Measurements from ENCODE around the gene NRP2.

Gene NRP2

DNA sequence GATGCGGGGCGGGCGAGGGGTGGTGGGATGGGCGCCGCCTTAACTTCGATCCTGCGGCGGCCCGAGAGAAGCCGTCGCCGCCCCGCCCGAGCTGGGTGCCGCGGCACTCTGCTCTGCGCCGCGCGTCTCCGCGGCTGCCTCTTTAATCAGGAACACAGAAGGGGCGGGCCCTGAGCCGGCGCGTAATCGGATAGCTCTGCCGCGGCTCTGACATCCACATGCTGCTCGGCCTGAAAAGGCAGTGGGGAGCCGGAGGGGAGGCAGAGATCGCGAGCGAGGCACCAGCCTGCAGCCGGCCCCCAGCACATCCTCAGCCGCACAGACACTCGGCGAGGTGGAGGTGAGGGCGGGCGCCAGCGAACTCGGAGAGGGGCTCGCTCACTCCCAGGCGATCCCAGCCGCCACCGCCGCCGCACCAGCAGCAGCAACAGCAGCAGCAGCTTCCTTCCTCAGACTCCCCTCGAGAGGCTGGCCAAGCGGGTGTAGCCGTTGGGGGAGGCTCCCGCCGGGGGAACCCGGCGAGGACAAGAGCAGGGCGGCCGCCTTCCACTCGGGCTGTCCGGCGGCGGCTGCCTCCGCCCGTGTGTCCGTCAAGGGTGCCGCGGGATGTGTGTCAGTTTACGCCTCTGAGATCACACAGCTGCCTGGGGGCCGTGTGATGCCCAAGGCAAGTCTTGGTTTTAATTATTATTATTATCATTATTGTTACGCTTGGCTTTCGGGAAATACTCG, at the start of gene NRP2:
NRP2 (plus strand) TSS at position 263 of the 732 bp plus-strand sequence. CDS start 790 bp downstream, outside the sequence.
- DNase-seq = peak; percentile 68 to 74

DNA sequence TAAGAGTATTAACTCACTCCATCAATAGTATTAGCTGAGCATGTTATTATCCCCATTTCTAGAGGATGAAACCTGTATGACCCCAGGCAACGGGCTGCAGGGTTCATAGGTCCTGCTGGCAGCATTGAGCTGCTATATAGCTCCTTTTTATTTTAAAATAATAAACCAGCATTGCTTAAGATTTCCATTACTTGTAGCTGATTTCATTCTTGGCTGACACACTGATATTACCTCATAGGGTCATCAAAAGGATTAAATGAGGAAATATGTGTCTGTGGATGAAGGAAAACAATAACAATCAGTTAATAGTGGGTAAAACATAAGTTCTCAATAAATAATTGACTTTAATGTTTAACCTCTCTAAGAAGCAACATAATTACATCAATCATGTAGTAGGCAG, 48.3 kb upstream of the NRP2 start:
- no peak for DNase-seq

GRCh38 chr2:205636549-205637319, 45.6 kb upstream of the NRP2 start:
- DNase-seq = no peak

DNA sequence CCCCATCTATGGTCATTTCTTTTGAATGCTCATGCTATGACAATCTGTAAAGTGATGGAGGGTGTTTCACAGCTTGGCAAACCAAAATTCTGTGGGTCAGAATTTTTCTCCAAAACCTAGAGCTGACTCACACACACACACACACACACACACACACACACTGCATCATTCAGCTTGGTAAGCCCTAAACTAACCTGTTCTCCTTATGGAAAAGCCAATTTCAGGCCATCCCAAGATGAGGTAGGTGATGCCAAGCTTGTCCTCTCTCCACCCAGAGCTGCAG, 45.0 kb upstream of the NRP2 start:
- DNase-seq = no peak

DNA sequence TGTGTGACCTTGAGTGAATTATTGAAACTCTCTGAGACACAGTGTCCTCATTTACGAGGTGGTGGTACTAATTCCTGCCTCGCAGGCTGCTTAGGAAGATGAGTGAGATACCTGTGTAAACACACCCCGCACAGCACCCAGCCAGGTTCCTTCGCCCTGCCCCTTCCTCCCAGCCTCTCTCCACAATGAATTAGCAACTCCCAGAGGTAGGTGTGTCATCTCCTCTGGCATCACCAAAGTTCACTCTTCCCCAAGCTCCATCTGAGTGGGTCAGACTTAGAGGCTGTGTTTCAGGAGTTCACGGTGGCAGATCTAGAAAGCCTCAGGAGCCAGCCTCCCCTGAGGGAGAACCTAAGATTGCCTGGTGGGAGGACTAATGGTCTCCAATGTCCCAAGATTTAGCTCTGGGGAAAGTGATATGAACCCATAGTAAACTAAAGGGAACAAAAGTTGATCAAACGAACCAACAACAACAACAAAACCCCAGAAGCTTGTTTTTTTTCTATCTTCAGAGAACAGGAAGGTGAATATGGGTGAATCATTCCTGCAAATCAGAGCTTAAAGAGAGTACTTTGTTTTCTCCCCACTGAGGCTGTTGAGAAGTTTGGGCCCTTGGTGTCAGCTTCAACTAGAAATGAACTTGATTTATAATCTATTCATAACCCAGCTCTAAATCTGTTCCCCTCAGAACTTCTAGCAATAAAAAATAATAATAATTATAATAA, 44.4 kb upstream of the NRP2 start:
- no peak for DNase-seq

- DNase-seq = no peak
Measured at GRCh38 chr2:205640716-205641115, 41.6 kb upstream of the NRP2 start.

GRCh38 chr2:205642599-205643356, 39.5 kb upstream of the NRP2 start:
- no peak for DNase-seq

DNA sequence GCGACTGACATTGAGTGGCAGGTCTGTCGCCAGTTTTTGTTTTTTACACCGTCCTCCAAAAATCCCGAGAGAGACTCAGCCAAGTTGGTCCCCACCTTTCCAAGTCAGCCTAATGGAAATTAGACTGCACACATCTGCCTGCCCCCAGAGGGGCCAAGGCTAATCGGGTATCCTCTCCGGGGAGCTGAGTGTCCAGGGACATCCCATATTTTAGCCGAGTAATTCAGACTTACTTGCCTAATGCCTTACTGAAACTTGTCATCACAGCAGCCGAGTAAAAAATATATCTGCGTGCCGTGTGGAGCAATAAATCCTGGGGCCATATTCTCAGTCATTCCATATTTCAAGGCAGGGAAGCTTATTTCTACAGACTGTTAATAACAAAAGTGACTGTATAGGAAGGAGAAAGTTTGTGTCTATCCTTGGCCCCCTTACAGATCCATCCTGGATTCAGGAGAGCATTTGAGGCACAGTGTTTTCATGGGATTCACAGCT, 38.9 kb upstream of the NRP2 start:
- DNase-seq = no peak

GRCh38 chr2:205644018-205644417, 38.3 kb upstream of the NRP2 start:
- DNase-seq = no peak

DNA sequence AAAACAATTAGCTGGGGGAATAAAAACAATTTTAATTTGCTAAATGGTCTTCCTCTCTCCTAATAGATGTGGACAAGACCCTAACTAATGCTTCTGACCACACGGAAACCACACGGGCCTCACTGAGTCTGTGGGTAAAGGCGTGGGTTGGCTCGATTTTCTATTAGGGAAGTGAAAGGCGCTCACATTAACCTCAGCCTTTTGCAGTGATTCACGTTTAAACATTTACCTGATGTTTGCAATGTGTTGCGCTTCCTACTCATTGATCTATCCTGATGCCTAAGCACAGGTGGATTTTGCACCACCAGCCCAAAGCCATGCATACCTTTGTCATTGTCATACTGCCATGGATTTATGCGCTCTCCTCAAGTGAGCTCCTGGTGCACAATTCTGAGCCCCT, 35.6 kb upstream of the NRP2 start:
- DNase-seq = no peak

DNA sequence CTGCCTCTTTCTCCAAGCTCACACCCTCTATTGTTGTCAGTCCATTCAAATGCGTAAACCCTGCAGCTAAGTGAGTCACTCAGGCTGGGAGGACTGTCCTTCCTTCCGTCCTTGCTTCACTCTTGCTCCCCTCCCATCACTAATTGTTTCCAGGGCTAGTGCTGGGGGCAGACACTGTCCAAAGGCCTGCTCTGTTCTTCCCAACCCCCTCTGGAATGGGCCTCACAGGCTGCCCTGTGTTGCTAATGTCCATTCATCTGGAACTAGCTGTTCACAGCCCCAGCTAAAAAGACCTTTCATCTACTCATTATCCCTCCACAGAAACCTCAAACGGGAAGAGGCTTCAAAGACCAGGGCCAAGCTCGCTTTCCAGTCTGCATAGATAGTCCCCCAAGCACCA, 31.9 kb upstream of the NRP2 start:
- no peak for DNase-seq

GRCh38 chr2:205650931-205651330, 31.4 kb upstream of the NRP2 start:
- DNase-seq = no peak

GRCh38 chr2:205651719-205652118, 30.6 kb upstream of the NRP2 start:
- no peak for DNase-seq

DNA sequence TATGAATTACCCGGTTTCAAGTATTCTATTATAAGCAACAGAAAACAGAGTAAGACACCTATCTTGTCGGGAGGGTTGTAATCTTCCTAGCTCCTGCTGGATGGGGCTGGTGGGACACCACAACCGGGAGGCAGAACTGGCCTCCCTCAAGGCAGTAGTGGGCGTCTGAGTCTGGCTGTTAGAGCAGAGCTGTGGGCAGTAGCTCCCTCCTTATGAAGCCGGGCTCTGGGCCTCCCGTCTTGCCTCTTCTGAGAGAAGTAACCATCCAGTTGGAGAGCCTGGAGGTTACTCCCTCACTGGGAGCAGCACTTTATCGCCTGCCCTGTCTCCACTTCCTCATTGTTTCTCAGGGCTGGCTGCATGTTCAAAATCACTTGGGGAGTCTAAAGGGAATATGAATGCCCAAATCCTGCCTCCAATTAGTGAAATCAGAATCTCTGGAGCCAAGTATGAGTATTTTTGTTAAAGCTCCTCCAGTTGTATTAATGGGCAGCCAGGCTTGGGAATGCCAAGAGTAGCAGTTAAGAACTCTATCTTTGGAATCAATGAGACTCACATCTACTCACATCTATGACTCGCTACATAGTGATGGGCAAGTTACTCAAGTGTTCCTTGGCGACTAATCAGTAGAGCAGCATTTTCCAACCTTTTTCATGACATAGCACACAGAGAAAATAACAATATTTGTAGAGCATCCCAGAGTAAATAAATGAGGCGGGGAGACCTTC, 27.3 kb upstream of the NRP2 start:
- DNase-seq = no peak

DNA sequence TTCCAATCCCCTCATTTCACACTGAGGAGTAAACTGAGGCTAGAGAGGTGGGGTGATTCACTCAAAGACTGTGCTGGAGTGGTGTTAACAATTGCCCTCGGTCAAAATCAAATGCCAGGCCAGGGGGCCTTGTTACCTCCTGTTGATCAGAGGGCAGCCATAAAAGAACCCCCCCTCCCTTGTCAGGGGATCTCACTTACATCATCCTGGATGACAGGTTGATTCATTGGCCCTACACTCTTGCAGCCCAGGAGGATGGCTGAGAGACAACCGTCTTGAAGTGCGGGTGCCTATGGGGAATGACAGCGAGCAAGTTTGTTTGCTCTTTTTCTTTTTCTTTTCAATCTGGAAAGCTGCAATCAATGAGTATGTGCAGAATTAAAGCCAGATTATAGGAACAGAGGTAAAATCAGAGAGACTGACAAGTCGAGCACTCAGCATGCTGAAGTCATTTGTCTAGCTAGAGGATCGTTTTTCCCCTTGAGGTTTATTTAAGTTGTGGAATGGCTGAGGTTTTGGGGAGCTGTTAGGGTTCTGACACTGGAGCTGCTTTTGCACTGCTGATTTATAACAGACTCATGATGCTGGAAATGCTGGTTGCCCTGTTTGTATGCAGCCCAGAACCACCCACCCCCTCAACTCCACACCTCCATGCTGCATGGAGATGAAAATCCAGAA, 26.4 kb upstream of the NRP2 start:
- no peak for DNase-seq

DNA sequence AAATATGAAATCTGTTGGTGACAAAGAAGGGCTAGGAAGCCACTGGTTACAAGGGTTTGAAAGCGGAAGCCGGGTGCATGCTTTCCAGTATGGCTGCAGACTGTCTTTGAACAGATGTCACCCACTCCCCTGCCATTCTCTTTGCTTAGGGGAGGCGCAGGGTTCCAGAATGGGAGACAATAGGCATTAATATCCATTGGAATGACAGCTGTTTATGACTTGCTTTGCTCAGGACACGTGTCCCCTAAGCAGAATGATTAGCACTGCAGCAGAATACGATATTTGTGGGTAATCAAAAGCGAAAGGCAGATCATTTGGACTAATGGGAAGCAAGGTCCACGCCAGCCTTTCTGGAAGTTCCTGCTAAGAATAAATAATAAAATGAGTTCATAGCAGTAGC, 25.8 kb upstream of the NRP2 start:
- DNase-seq = no peak

- DNase-seq = no peak
Measured at GRCh38 chr2:205656941-205657340, 25.4 kb upstream of the NRP2 start.

- no peak for DNase-seq
Measured at GRCh38 chr2:205657579-205657978, 24.7 kb upstream of the NRP2 start.

DNA sequence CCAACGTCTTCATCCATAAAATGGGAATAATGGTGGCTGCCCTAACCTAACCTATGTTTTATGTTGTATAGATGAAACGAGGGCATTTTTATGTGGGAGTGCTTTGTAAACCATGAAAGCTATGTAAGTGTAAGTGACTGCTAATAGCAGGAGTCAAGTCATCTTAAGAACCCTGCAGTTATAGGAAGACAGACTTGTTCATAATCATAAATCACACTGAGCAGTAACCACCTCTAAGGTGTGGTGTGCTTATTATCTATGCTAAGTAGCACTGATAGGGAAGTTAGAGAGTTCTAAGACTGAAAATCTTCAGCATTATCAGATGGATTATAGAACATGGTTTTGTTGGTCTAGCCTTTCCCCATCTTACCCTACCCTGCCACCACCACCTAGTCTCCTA, 24.2 kb upstream of the NRP2 start:
- DNase-seq = no peak

DNA sequence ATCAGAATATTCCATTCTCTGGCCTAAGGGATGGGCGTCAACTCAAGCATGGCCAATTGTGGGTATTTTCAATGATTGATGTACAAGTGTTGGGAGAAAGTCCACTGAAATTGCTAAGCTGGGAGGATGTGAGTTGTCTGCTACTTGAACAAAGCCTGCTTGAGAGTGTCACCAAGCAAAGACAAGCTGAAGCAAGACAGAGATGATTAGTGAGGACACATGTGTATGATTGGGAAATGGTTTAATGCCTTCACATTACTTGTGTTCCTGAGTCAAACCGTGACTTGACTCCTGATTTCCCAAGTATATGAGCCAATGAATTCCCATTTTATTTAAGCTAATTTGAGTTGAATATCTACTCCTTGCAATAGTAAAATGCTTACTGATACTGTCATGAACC, 23.7 kb upstream of the NRP2 start:
- DNase-seq = no peak

DNA sequence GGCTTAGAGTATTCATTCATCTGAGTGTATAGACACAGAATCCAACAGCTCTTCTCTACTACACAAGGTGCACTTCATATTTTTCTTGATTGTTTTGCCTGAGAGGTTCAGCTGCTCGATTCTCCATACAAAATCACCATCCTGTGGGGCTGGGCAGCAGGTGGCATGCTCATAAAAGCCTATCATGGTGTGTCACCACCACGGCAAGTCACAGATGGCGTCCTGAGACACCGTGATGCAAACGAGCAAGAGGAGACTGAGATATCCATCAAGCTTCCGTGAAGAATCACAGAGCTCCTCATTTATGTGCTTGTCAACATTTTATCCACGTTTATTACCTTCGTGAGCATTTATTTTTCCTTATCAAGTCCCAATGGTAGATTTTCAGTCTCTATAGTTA, 22.4 kb upstream of the NRP2 start:
- no peak for DNase-seq
